Left ventricle myocardium inferior (tissue), 1 donor: Measurements from ENCODE around the gene SNAP29. TPM values are rescaled to one million over a fixed set of nuclear protein-coding genes. Genes with fewer than 3 reads are reported as not detected.

Experiments used
- DNase-seq: peaks from one replicate; pipeline ENCODE4 v3.0.0-alpha.2; 2020
- H3K27ac ChIP-seq: fragments of 200-600 bp; replicated peaks from 2 replicates; pipeline ENCODE4 v1.8.0; 2021
- H3K27me3 ChIP-seq: fragments of 200-600 bp; 2 replicates; pipeline ENCODE4 v1.8.0; 2021; ENCODE audit warnings: low read depth
- H3K36me3 ChIP-seq: fragments of 200-600 bp; 2 replicates; pipeline ENCODE4 v1.8.0; 2021
- H3K4me1 ChIP-seq: fragments of 200-600 bp; 2 replicates; pipeline ENCODE4 v1.8.0; 2021
- H3K4me3 ChIP-seq: fragments of 200-600 bp; 2 replicates; pipeline ENCODE4 v1.8.0; 2021; ENCODE audit warnings: mild to moderate bottlenecking, moderate library complexity
- H3K9me3 ChIP-seq: fragments of 200-600 bp; replicated peaks from 2 replicates; pipeline ENCODE4 v1.8.0; 2021
- CTCF ChIP-seq: fragments of 200-600 bp; IDR thresholded peaks from 2 replicates; pipeline ENCODE4 v1.8.0; 2021; ENCODE audit warnings: antibody characterized with exemption, mild to moderate bottlenecking, borderline replicate concordance
- intact Hi-C: fragments of 100-400 bp; cut with micrococcal nuclease; formaldehyde crosslinking; loops from one replicate; pipeline ENCODE4 v1.11.0; 2022
- total RNA-seq: library from RNA; stranded (reverse); fragmentation: NEBNext Ultra II Directional; extraction: Animal tissue kit (Norgen Biotek cat#: 25700); gene quantifications from one replicate; pipeline ENCODE4 v1.2.1, GENCODE V29; 2021
- donor health status: DM: no; HTN: yes; CAD: no; lungs with severe emphysema.

The SNAP29 gene
- total RNA-seq, 1 donor from 2014 or later = 25.8 TPM

- H3K9me3 ChIP-seq = no peaks in the 10 kb centered on the region
- peaks cover 15% of the 10 kb centered on the region for H3K36me3 ChIP-seq
- no peaks in the 10 kb centered on the region for H3K27me3 ChIP-seq
- H3K27ac ChIP-seq = no peak overlapping the region
- no peak for DNase-seq
- peaks cover 42% of the 10 kb centered on the region for H3K4me1 ChIP-seq
- intact Hi-C loops = no loop called here
- no peak for TF ChIP-seq CTCF
- H3K4me3 ChIP-seq = no peak overlapping the region
Measured at GRCh38 chr22:20865875-20866445, 7.2 kb downstream of the SNAP29 start.

GRCh38 chr22:20866736-20867135, 7.9 kb downstream of the SNAP29 start:
- Histone ChIP-seq H3K4me1 (peaks cover 42% of the 10 kb centered on the region), H3K9me3 (no peaks in the 10 kb centered on the region), H3K4me3 (peak overlapping the region; percentile 32), H3K27me3 (no peaks in the 10 kb centered on the region), H3K27ac (peak overlapping the region; percentile 82), H3K36me3 (peaks cover 22% of the 10 kb centered on the region)
- no peak for DNase-seq
- no peak for TF ChIP-seq CTCF
- intact Hi-C loops = no loop called here

- peak overlapping the region; percentile 32 for H3K4me3 ChIP-seq
- H3K9me3 ChIP-seq = no peaks in the 10 kb centered on the region
- H3K27ac ChIP-seq = peak overlapping the region; percentile 82
- no peaks in the 10 kb centered on the region for H3K27me3 ChIP-seq
- peaks cover 29% of the 10 kb centered on the region for H3K36me3 ChIP-seq
- DNase-seq = peak; percentile 20
- no peak for TF ChIP-seq CTCF
- intact Hi-C loops = no loop called here
- H3K4me1 ChIP-seq = peaks cover 39% of the 10 kb centered on the region
Measured at GRCh38 chr22:20867179-20868024, 8.6 kb downstream of the SNAP29 start.

GRCh38 chr22:20868025-20868962, 9.5 kb downstream of the SNAP29 start:
- Histone ChIP-seq H3K9me3 (no peaks in the 10 kb centered on the region), H3K27me3 (no peaks in the 10 kb centered on the region), H3K4me1 (peaks cover 34% of the 10 kb centered on the region), H3K36me3 (peaks cover 32% of the 10 kb centered on the region), H3K4me3 (no peak overlapping the region), H3K27ac (peak overlapping the region; percentile 82)
- DNase-seq = no peak
- intact Hi-C loops = no loop called here
- TF ChIP-seq CTCF = no peak

- no peaks in the 10 kb centered on the region for H3K27me3 ChIP-seq
- H3K9me3 ChIP-seq = no peaks in the 10 kb centered on the region
- H3K4me3 ChIP-seq = no peak overlapping the region
- no peak for DNase-seq
- H3K27ac ChIP-seq = peak overlapping the region; percentile 13
- intact Hi-C loops = no loop called here
- peaks cover 34% of the 10 kb centered on the region for H3K4me1 ChIP-seq
- H3K36me3 ChIP-seq = peaks cover 35% of the 10 kb centered on the region
- no peak for TF ChIP-seq CTCF
Measured at GRCh38 chr22:20869234-20869633, 10.4 kb downstream of the SNAP29 start.
